ENCODE results near the gene ACADSB.

ACADSB gene

GRCh38 chr10:123101872-123102271 lies 93.1 kb downstream of the ACADSB start:
- no peak for ATAC-seq

- ATAC-seq, result no peak
Measured at GRCh38 chr10:123102673-123103072, 93.9 kb downstream of the ACADSB start.

- no peak for ATAC-seq
Measured at GRCh38 chr10:123103944-123104343, 95.1 kb downstream of the ACADSB start.

Data from activated CD4-positive, CD25-positive, alpha-beta regulatory T cell treated with anti-CD3 and anti-CD28 coated beads, Interleukin-2, amount 50 U/mL, for 24 hours (primary cell).